ENCODE data around the gene RBP5.

- TF ChIP-seq GATA3 (IDR thresholded peaks at IDR 0.05; ENCODE audit: low read depth, low read length) = no peak
- no peak for TF ChIP-seq GATA2 (IDR thresholded peaks at IDR 0.05; ENCODE audit: low read depth, low read length)
Observed at GRCh38 chr12:7121324-7121723, 7.4 kb downstream of the RBP5 start.

Measured in SH-SY5Y (cell line).